HG03442 (cell line): ENCODE results near the gene TFDP1.
"Not testable (repeated sequence)": the region's sequence is repeated elsewhere in the genome, so short reads cannot be mapped to it uniquely, and the experiment has no call there.

ENCODE experiments used
- ATAC-seq: cut with Tn5 transposase; IDR thresholded peaks from one replicate; pipeline ENCODE4 v1.9.1; 2021; ENCODE audit warnings: mild to moderate bottlenecking, moderate library complexity; ENCODE audit not compliant: unreplicated experiment

TFDP1 gene

GRCh38 chr13:113611996-113612395 is 27.4 kb downstream of the TFDP1 start:
- ATAC-seq = no peak

GRCh38 chr13:113612607-113613006 is 28.1 kb downstream of the TFDP1 start:
- ATAC-seq = no peak

GRCh38 chr13:113613789-113614379 is 29.3 kb downstream of the TFDP1 start:
- no peak for ATAC-seq

- no peak for ATAC-seq
Observed at GRCh38 chr13:113616281-113616906, 31.8 kb downstream of the TFDP1 start.

GRCh38 chr13:113616991-113617749 is 32.6 kb downstream of the TFDP1 start:
- no peak for ATAC-seq

- ATAC-seq = no peak
Observed at GRCh38 chr13:113617961-113618360, 33.4 kb downstream of the TFDP1 start.

GRCh38 chr13:113618455-113618854 is 33.9 kb downstream of the TFDP1 start:
- no peak for ATAC-seq

GRCh38 chr13:113620036-113620796 is 35.7 kb downstream of the TFDP1 start:
- no peak for ATAC-seq

- ATAC-seq = no peak
Observed at GRCh38 chr13:113621046-113621445, 36.5 kb downstream of the TFDP1 start.

- not testable (repeated sequence) for ATAC-seq
Observed at GRCh38 chr13:113621498-113621897, 36.9 kb downstream of the TFDP1 start.

GRCh38 chr13:113621986-113622550 is 37.5 kb downstream of the TFDP1 start:
- not testable (repeated sequence) for ATAC-seq

GRCh38 chr13:113622791-113623490 is 38.4 kb downstream of the TFDP1 start:
- ATAC-seq = no peak

GRCh38 chr13:113623491-113624234 is 39.1 kb downstream of the TFDP1 start:
- ATAC-seq = no peak

GRCh38 chr13:113624235-113624587 is 39.7 kb downstream of the TFDP1 start:
- ATAC-seq = no peak

- not testable (repeated sequence) for ATAC-seq
Observed at GRCh38 chr13:113624640-113625304, 40.2 kb downstream of the TFDP1 start.

- no peak for ATAC-seq
Observed at GRCh38 chr13:113625965-113626721, 41.6 kb downstream of the TFDP1 start.

GRCh38 chr13:113627136-113627535 is 42.6 kb downstream of the TFDP1 start:
- ATAC-seq = no peak
